Upper lobe of left lung (tissue), 6 donors: ENCODE measurements around the gene RBM20. TPM values are rescaled to one million over a fixed set of nuclear protein-coding genes. Genes with fewer than 3 reads are reported as not detected.
A peak's percentile ranks its signal among the peaks of the same experiment; 100 is the strongest.

ENCODE experiments used
- ATAC-seq, 2 donors: fragments of 200-7000 bp; cut with Tn5 transposase; one replicate each; pipeline ENCODE4 v1.9.1; 2022; ENCODE audit warnings: mild to moderate bottlenecking in 2 of 2, moderate library complexity in 2 of 2; ENCODE audit not compliant: low FRiP score in 2 of 2
- DNase-seq, 2 donors: peaks; one replicate each; pipeline ENCODE4 v3.0.0-alpha.2; 2019 to 2020
- H3K27ac ChIP-seq, 4 donors: fragments of 200-600 bp; sonication (generic); one replicate each; pipeline ENCODE4 v1.5.1; 2016 to 2019
- H3K27me3 ChIP-seq, 4 donors: fragments of 200-600 bp; sonication (generic); one replicate each; pipeline ENCODE4 v1.5.1; 2017 to 2019
- H3K36me3 ChIP-seq, 4 donors: fragments of 200-600 bp; sonication (generic); one replicate each; pipeline ENCODE4 v1.5.1; 2016 to 2019
- H3K4me1 ChIP-seq, 4 donors: fragments of 200-600 bp; sonication (generic); one replicate each; pipeline ENCODE4 v1.5.1; 2018 to 2019
- H3K4me3 ChIP-seq, 4 donors: fragments of 200-600 bp; sonication (generic); one replicate each; pipeline ENCODE4 v1.5.1; 2017 to 2019; ENCODE audit warnings: mild to moderate bottlenecking in 2 of 4, moderate library complexity in 1 of 4
- H3K9me3 ChIP-seq, 4 donors: fragments of 200-600 bp; sonication (generic); one replicate each; pipeline ENCODE4 v1.5.1; 2018 to 2019
- CTCF ChIP-seq, 6 experiments: fragments of 450-650 bp in 4 of 6; fragments of 200-600 bp in 2 of 6; sonication (generic) in 2 of 6; IDR thresholded peaks; one replicate each; pipeline ENCODE4 v1.5.1; 2016 to 2019; ENCODE audit warnings: antibody characterized with exemption in 6 of 6
- EP300 ChIP-seq, 4 donors: sonication (generic); formaldehyde crosslinking; IDR thresholded peaks; one replicate each; pipeline ENCODE4 v1.5.1; 2017; ENCODE audit warnings: antibody characterized with exemption in 4 of 4, control low read depth in 2 of 4
- POLR2A ChIP-seq, 4 donors: fragments of 450-650 bp; IDR thresholded peaks; one replicate each; pipeline ENCODE4 v1.5.1; 2016 to 2017; ENCODE audit warnings: antibody characterized with exemption in 4 of 4, mild to moderate bottlenecking in 2 of 4
- POLR2AphosphoS5 ChIP-seq, 2 donors: sonication (generic); formaldehyde crosslinking; IDR thresholded peaks; one replicate each; pipeline ENCODE4 v1.5.1; 2017; ENCODE audit warnings: antibody characterized with exemption in 2 of 2
- whole genome bisulfite sequencing, 2 donors: methylation state at CpG; one replicate each; pipeline ENCODE4 v1.1.5; 2017 to 2018; 5-methylcytosine and 5-hydroxymethylcytosine counted together
- total RNA-seq, 6 donors: library from RNA; depleted of rRNA in 4 of 6; stranded (reverse); fragments of >200 nt in 4 of 6; gene quantifications; one replicate each; pipeline versions ENCODE4 v1.1.0 to v1.2.1, GENCODE V29; 2016 to 2021
- donor health status: DM: no; HTN: no; CAD: no; lungs with moderate emphysema.
- donor health status: DM: no; HTN: yes; CAD: no; lungs with severe emphysema.

RBM20 gene
- total RNA-seq, 6 donors from 2014 or later, result 0.11 to 7.5 (median 1.5) TPM

- Histone ChIP-seq H3K4me1 (peaks cover 0 to 9% (median 5%) of the 10 kb centered on the region in 4 donors), H3K4me3 (no peak overlapping the region), H3K27ac (no peak overlapping the region), H3K9me3 (no peaks in the 10 kb centered on the region), H3K36me3 (no peaks in the 10 kb centered on the region), H3K27me3 (no peaks in the 10 kb centered on the region)
- DNase-seq (peak in 1 of 2 donors; percentile 66), ATAC-seq (peak in 1 of 2 donors; percentile 86)
- no peak for TF ChIP-seq POLR2AphosphoS5 (IDR thresholded peaks at IDR 0.05)
- no peak for TF ChIP-seq EP300 (IDR thresholded peaks at IDR 0.05)
- no peak for TF ChIP-seq POLR2A (IDR thresholded peaks at IDR 0.05)
- peak; percentile 64 to 77 (median 70) for TF ChIP-seq CTCF (IDR thresholded peaks at IDR 0.05)
- 2 to 18% methylated on average over 1 to 4 of the region's 4 CpGs for WGBS, 2 donors
Observed at GRCh38 chr10:110746254-110746826, 102.2 kb downstream of the RBM20 start.

- no peaks in the 10 kb centered on the region for H3K27me3 ChIP-seq
- H3K4me3 ChIP-seq, result no peak overlapping the region
- no peak overlapping the region for H3K27ac ChIP-seq
- ATAC-seq (no peak), DNase-seq (no peak)
- H3K9me3 ChIP-seq, result no peaks in the 10 kb centered on the region
- peaks cover 0 to 9% (median 5%) of the 10 kb centered on the region in 4 donors for H3K4me1 ChIP-seq
- WGBS, 2 donors, result 28 to 32% methylated on average over 1 of the region's 1 CpG
- no peaks in the 10 kb centered on the region for H3K36me3 ChIP-seq
- no peak for TF ChIP-seq POLR2A (IDR thresholded peaks at IDR 0.05)
- no peak for TF ChIP-seq CTCF (IDR thresholded peaks at IDR 0.05)
- no peak for TF ChIP-seq POLR2AphosphoS5 (IDR thresholded peaks at IDR 0.05)
Observed at GRCh38 chr10:110746969-110747608, 103.0 kb downstream of the RBM20 start.

GRCh38 chr10:110747609-110748464 is 103.7 kb downstream of the RBM20 start:
- no peak for TF ChIP-seq CTCF (IDR thresholded peaks at IDR 0.05)
- no peak for TF ChIP-seq POLR2AphosphoS5 (IDR thresholded peaks at IDR 0.05)
- no peak for TF ChIP-seq EP300 (IDR thresholded peaks at IDR 0.05)
- no peak for TF ChIP-seq POLR2A (IDR thresholded peaks at IDR 0.05)
- Histone ChIP-seq H3K9me3 (no peaks in the 10 kb centered on the region), H3K4me1 (peaks cover 0 to 9% (median 5%) of the 10 kb centered on the region in 4 donors), H3K27me3 (no peaks in the 10 kb centered on the region), H3K36me3 (no peaks in the 10 kb centered on the region), H3K4me3 (no peak overlapping the region), H3K27ac (no peak overlapping the region)
- 75 to 78% methylated on average over 2 of the region's 2 CpGs for WGBS, 2 donors
- ATAC-seq (no peak), DNase-seq (no peak)

- DNase-seq (no peak), ATAC-seq (no peak)
- H3K27me3 ChIP-seq, result no peaks in the 10 kb centered on the region
- peaks cover 0 to 9% (median 5%) of the 10 kb centered on the region in 4 donors for H3K4me1 ChIP-seq
- TF ChIP-seq POLR2AphosphoS5 (IDR thresholded peaks at IDR 0.05) (no peak), CTCF (IDR thresholded peaks at IDR 0.05) (no peak), POLR2A (IDR thresholded peaks at IDR 0.05) (no peak), EP300 (IDR thresholded peaks at IDR 0.05) (no peak)
- 76 to 88% methylated on average over 3 of the region's 3 CpGs for WGBS, 2 donors
- no peak overlapping the region for H3K4me3 ChIP-seq
- no peak overlapping the region for H3K27ac ChIP-seq
- no peaks in the 10 kb centered on the region for H3K36me3 ChIP-seq
- no peaks in the 10 kb centered on the region for H3K9me3 ChIP-seq
Observed at GRCh38 chr10:110748970-110749369, 104.8 kb downstream of the RBM20 start.
